GM18511 (cell line): ENCODE results near the gene ORMDL3.
"Not testable (repeated sequence)": the region's sequence is repeated elsewhere in the genome, so short reads cannot be mapped to it uniquely, and the experiment has no call there.

Source experiments
- ATAC-seq: cut with Tn5 transposase; IDR thresholded peaks from one replicate; pipeline ENCODE4 v1.9.1; 2021; ENCODE audit warnings: mild to moderate bottlenecking, moderate library complexity; ENCODE audit not compliant: unreplicated experiment

ORMDL3 gene

DNA sequence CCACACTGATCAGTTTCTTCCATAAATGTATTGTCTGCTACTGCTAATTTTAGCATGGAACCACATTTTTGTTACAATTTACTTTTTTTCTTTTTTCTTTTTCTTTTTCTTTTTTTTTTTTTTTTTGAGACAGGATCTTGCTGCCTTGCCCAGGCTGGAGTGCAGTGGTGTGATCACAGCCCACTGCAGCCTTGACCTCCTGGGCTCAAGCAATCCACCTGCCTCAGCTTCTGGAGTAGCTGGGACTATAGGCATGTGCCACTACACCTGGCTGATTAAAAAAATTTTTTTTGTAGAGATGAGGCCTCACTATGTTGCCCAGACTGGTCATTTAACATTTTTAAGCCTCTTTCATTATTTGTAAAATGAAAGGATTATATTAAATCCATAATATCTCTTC, 40.3 kb downstream of the ORMDL3 start:
- ATAC-seq: no peak

DNA sequence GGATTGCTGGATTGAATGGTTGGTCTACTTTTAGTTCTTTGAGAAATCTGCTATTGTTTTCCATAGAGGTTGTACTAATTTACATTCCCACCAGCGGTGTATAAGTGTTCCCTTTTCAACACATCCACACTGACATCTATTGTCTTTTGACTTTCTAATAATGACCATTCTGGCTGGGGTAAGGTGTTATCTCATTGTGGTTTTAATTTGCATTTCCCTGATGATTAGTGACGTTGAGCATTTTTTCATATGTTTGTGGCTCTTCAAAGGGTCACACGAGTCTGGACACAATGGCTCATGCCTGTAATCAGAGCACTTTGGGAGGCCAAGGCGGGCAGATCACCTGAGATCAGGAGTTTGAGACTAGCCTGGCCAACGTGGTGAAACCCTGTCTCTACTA, 41.3 kb downstream of the ORMDL3 start:
- ATAC-seq: not testable (repeated sequence)

DNA sequence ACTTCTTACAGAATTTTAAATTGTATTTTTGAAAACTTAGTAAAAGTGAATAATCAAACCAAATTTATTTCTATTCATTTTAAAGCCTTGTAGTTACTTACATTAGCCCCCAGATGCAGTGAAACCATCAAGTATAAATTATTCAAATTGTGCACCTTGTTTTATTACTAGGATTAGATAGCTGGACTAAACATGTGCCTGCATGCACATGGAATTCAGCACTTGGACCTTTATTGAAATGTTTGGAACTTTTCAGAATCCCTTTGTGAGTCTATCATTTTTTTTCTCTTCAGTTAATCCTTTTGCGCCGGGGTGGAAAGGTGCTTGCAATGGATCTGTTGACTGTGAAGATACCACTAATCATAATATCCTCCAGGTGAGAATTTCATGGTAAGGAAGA, 54.6 kb downstream of the ORMDL3 start:
- no peak for ATAC-seq

DNA sequence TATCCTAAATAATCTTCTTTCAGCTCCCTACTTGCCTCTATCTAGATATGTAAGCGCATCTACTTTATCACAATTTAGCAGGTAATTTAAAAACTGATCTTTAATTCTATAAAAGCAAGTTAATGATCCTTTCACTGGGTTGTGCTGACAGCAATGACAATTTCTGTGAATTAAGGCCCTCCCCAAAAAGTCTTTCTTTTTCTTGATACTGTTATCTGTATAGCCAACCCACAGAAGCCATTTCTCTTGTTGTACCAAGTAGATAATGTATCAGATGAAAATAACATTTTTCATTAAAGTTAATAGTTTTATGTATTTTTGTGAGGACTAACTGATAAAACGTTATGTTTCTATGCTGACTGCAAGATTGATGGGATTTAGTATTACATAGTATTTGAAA, 55.6 kb downstream of the ORMDL3 start:
- ATAC-seq: no peak
